ENCODE results near the gene CDC40.

The CDC40 gene

DNA sequence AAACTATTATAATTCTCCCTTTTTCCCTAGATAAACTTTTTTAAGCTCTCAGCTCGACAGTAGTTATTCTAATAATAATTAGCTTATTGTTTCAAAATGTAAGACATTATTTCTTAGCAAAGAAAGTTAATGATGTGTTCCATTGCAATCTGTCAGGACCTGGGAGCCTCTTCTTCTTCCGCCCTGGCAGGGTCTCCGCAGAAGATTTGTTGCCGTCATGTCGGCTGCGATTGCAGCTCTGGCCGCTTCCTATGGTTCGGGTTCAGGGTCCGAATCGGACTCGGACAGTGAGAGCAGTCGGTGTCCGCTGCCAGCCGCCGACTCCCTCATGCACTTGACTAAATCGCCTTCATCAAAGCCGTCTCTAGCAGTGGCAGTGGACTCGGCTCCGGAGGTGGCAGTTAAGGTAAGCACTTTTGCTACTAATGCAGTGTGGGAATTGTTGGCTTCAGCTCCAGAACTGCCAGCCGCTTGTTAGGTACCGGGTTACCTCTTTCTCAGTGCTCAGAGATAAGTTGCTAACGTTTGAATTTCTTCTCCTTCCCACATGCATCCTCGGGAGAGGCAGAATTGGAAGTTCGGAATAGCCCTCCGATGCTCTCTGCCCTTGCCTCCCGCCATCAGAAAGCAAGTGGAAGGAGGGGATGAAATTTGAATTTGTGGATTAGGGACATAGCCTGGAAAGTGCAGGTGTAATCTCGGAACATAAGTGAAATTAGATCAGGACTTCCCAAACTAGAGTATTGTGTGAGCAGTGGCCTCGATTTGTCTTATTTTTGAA is at the start of gene CDC40:
TSS of gene CDC40 (plus strand) at position 200 of the 781 bp plus-strand sequence. CDS start at position 218, 18 bp downstream.
- no peak for DNase-seq (ENCODE audit: low spot score)

DNA sequence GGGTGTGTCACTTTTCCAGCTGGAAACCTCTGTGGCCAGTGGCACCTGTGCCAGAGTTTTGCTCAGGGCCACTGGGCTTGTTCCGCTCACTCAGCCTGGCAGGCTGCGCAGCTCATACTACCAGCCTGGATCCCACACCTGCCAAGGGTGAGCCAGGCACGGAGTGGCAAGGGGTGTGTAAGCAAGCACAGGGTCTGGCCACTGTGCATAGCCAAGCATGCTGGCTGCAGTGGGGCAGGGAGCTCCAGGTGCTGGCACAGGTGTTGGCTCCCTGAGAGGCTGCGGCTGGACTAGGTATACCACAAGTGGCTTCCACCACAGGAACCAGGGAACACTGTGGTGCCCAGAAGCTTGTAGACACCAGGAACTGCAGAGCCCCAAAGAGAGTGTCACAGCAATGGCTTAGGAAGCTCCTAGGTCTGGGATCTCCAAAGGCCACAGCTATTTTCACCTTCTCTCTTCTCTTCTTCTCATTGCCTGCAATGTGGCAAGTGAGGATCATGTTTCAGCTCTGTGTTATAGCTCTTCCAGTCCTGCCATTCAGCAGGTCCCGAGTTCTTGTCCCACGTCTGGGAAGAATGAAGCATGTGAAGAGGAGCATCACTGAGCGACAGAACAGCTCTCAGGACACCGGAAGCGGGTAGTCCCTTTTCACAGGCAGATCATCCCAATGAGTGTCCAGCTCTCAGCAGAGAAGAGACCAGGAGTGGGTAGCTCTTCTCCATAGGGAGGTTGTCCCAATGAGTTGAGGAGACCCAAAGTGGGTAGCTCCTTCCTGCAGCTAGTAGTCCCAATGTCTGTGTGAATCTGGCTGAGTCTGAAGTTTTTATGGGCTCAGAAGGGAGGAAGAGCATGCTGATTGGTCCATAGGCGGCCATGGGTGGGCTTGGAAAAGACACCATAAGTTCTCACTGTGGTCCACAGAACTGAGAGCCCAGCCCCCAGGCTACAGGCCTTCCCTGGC is 42.0 kb upstream of the CDC40 start:
- no peak for DNase-seq (ENCODE audit: low spot score)

DNA sequence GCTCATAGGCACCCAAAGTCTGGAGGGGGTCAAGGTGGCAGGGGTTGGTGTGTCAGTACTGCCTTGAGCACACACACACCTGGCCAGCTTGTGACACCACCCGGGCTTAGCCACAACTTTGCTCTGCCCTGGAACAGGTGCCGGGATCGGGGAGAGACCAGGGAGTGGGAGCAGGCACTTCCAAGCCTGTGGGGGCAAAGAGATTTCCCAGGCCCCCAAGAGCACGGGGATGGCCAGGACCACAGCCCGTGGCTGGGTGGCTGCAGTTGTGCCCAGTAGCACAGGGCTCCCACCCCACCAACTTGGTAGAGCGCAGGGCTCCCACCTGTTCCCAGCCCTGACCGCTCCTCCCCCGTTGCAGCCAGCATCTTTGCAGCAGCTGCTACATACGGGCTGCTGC is 41.2 kb upstream of the CDC40 start:
- DNase-seq (ENCODE audit: low spot score): no peak

DNA sequence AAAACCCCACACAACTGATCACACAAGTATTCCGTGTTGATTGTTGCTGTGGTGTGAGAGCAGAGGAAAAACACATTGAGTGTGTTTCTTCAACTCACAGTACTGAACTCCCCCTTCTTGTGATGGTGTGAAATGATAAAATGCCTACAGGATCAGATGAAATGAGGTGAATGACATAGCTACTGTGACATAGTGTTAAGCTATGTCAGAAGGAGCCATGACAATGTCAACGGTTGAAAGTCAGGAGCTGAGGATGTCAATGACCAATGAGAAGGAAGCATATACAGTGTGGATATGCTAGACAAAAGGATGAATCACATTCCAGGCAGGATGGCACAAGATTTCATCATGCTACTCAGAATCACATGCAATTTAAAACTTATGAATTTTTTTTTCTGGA is 39.6 kb upstream of the CDC40 start:
- DNase-seq (ENCODE audit: low spot score): no peak

DNA sequence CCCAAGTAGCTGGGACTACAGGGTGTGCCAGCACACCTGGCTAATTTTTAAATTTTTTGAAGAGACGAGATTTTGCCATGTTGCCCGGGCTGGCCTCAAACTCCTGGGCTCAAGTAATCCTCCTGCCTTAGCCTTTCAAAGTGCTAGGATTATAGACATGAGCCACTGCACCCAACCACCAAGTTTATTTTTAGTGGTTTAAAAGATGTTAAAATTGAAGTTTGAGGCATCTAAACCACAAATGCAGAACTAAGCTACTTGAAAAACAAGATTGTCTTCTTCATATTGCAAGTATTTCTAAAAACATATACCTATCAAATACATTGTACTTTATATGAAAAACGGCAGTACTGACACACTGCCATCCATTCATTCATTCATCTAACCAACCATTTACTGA is 32.4 kb upstream of the CDC40 start:
- no peak for DNase-seq (ENCODE audit: low spot score)

DNA sequence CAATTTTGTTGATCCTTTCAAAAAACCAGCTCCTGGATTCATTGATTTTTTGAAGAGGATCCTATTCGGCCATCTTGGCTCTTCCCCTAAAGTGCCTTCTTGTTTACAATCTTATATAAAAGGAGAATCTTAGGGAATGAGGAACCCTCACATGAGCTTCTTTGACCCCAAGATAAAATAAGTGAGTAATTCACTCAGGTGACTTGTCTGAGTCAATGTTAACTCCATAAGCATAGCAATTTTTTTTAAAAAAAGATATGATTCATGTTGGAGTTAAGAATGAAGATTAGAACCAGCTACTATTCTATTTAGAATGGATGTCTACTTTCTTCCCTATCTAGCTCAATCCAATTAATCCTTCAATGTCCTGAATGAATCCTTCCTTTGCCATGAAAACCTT is 21.7 kb upstream of the CDC40 start:
- no peak for DNase-seq (ENCODE audit: low spot score)

DNA sequence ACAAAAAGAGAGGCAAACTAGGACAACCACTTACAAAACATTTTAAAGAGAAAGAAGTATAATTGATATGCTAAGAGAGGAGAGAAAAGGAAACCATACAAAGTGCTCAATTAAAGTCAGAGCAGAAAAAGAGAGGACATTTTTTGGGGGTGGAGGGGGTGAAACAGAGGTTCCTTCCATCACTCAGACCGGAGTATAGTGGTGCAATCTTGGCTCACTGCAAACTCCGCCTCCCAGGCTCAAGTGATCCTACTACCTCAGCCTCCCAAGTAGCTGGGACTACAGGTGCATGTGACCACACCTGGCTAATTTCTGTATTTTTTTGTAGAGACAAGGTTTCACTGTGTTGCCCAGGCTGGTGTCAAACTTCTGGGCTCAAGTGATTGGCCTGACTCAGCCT is 10.1 kb upstream of the CDC40 start:
- no peak for DNase-seq (ENCODE audit: low spot score)

DNA sequence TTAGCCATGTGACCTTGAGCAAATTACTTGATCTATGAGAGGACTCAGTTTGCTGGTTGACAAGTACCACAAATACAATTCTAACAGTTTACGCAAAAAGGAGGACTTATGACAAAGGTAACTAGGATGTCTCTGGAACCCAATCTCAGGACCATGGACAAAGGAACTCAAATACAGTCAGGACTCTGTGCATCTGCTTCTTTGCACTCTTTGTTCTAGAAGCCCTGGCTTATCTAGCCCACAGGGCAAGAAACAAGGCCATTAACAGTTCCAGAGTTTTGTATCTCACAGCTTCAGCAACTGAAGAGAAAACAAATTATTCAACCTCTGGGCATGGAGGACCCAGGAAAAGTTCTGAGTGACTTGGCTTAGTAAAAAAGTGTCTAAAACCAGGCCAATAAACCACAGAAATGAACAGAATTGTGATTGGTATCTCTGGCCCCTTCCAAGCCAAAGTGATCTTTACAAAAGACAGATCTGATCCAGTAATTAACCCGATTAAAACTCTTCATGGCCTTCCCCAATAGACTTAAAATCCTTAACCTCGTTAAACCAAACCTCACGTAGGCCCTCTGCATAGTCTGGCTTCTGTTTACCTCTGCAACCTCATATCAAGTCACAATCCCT is 6.6 kb upstream of the CDC40 start:
- DNase-seq (ENCODE audit: low spot score): peak; percentile 41

DNA sequence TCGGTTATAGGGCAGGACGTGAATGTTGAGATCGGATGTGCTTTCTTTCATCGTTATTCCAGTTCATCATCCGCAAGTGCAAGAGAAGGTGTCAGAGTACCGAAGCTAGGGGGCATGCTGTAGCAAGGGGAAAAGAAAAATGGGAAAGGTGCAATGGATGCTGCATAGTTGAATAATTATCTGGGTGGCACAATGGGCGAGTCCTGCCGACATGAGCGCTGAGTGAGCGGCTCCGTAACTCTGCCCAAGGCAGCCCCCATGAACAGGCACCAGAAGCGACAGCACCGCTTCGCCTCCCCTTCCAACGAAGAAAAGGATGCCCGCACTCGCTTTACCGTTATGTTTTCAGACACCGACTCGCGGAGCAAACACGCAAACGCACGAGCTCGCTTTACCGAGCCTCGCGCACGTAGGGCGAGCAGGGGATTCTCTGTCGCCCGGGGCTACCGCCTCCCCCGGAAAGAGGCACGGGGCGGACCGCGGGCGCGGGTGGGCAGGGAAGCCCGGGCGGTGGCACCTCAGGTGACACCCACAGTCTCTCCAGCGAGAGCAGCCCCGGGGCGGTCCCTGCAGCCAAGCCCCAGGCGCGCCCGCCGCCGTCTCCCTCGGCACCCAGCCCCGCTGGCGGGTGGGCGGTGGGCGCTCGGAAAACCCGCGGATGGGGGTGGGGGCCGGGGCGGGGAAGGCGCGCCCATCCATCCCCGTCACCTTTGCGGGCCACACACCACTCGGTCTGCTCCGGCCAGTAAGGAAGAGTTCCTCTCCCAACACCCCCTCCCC is 1.4 kb upstream of the CDC40 start:
- peak; percentile 15 for DNase-seq (ENCODE audit: low spot score)

DNA sequence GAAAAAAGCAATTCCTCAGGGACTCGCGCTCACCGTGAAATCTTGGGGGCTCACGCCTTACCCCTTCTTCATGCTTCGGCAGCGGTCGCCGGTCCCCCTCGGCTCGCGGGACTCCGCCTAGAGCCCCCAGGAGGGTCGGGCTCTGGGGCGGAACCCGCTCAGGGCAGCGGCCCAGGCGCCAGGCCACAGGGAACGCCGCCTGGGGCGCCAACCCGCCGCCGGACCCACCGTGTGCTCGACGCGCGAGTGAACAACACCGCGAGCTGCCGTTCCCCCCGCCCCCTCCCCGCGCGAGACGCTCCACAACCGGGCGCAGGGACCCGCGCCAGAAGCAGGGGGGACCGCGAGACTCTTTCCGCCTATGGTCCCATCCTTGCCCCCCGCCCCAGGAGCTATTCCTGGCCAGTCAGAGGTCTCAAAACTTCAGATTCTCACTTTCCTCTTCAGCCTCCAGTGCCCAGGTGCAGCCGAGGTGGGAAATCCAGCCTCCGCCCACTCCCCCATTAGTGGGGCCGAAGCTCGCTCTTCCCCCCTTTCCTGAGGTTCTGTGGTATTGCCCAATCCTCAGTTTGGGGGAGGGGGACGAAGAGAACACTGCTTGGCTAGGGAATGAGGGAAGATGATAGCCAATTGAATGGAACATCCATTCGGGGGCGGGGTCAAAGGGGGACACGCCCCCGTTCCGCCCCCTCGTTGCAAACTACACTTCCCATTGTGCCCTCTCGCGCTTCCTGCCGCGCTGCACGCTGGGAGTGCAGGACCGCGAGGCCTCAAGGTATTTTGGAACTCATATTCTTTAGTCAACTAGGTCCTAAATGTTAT is 610 bp upstream of the CDC40 start, which contains the start of gene WASF1:
TSS of gene WASF1 (minus strand) at position 265 of the 822 bp plus-strand sequence. CDS start 52,069 bp downstream, outside the sequence.
- peak; percentile 91 for DNase-seq (ENCODE audit: low spot score)

DNA sequence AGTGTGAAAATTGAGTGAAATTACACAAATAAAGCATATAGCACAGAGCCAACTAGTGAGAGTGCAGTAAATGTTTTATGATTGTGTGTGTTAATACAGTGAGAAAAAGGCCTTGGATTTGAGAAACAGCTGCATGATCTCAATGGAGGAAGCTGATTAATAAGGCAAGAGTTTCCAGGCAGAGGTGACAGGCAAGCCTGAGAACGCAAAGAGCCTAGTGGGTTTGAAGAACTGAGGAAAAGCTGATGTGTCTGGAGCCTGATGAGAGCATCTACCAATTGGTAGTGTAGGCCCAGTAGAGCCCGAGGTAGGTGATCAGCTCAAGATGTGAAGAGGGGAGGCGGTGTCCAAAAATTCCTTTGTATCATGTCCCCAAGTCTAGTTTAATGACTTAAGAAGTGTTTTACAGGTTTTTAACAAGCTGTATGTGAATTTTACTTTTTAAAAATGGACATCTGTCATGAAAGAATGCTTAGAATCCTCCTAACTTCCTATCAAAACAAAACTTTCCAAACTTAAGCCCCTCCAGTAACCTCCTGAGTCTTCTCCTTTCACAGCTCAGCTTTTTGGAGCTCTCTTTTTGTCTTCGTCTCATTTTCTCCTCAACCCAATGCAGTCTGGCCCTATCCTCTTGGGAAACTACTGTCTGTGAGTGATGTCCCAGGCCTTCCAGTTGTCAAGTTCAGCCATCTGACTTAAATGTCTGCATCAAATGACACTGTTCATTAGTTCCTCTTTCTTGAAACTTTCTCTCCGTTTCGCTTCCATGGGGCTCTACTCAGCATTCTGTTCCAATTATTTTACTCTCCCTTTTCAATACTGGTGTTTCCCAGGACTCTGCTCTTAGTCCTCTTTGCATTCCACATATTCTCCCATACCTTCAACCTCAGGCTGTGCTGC is 1.2 kb downstream of the CDC40 start:
- DNase-seq (ENCODE audit: low spot score): no peak

DNA sequence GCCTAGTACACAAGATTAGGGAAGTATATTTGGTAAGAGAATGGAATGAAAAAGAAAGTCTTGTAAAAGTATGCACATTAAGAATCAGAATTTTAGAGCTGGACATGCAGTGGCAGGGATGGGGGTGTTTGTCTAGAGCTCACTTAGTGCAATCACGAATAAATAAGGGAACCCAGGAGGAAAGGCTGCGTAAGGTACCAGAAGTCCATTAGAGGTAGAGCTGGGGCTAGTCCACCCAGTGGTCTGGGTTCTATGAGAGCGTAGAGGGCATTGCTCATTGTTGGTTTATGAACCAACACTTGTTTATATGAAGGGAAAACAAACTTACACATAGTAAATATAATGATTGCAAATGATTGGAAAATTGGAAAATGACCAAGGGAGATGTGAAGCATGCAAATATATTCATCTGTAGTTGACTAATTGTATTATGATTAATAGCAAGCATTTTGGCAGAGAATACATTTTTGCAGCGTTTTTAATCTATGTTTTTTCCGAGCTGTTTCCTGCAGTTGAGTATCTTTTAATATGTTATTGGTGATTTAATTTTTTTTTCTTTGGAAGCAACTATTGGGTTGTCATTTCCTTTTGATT is 3.2 kb downstream of the CDC40 start:
- DNase-seq (ENCODE audit: low spot score): no peak

DNA sequence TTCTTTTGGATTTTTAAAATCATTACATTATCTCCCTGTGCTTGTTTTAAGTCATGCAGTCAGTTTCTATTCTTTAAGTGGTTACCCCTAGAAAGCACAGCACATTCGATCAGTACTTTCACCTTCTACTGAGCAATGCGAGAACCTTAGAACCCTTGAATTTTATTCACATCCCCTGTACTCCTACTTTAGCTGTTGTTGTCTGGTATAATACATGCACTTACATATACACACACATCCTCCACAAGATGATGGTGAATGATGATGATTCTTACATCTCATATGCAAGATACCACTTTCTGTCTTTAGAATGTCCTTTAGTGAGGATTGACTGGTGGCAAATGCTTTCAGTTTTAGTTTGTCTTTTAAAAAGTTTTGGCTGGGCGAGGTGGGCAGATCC is 5.7 kb downstream of the CDC40 start:
- no peak for DNase-seq (ENCODE audit: low spot score)

DNA sequence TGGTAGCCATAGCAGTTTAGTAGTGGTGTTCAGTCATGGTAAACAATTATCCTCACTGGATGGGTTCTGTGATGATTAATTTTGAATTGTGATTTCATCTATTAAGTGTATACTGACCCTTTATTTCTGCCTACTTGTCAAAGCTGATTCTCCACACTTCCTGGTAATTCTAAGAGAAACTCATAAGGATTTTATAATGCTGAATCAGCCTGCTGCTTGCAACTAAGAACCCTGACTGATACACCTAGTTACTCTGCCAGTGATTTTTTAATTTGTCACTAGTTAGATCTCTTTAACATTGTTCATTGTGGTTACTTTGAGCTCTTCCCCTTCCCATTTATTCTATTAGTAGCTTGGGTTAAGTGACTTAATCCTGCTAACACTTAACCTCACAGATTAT is 8.6 kb downstream of the CDC40 start:
- no peak for DNase-seq (ENCODE audit: low spot score)

DNA sequence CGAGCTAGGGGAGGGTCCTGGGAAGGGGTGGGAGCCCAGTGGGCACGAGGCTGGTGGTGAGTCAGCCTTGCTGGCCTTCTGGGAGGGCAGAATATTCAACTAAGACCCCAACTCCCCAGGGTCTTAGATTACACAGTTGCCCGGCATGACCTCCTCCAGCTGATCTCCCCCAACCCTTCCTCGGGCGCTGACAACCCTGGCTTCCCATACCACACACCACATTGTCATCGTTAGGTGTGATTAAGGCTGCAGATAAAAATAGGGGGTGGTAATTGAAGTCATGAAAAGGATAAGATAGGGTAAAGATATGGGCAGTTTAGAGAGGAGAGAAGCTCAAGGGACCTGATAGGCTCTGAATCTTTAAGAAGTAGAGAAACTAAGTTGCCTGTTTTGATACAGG is 10.5 kb downstream of the CDC40 start:
- no peak for DNase-seq (ENCODE audit: low spot score)

DNA sequence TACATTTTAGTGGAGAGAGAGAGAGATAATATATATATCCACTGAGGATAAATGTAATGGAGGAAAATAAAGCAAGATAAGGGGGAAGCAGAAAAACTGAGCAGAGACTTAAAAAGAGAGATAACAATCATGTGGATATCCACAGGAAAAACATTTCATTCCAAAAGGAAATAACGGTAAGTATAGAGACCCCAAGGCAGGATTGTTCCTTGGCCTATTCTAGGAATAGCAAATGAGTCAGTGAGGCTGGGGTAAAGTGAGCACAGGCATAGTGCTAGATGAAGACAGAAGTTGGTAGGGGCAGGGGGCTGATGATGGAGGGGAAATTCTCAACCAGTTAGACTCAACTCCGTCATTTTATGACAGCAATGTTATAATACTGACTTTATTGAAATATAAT is 11.2 kb downstream of the CDC40 start:
- DNase-seq (ENCODE audit: low spot score): no peak

DNA sequence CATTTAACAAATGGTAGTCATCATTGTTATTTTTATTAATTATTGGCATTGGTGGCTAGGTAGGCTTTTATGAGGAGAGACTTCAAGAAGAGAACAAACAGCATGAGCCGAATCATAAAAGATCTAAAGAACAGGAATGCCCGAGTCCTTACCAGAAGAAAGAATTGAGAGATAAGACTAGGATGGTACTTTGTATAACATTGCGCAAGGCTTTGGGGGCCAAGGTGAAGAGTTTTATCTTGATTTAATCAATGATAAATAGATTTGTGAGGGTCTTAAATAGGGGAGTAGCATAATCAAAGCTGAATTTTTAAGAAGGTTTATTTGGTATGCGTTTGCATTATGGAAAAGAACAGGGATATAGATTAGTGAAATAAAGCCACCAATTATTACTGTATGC is 15.4 kb downstream of the CDC40 start:
- no peak for DNase-seq (ENCODE audit: low spot score)

DNA sequence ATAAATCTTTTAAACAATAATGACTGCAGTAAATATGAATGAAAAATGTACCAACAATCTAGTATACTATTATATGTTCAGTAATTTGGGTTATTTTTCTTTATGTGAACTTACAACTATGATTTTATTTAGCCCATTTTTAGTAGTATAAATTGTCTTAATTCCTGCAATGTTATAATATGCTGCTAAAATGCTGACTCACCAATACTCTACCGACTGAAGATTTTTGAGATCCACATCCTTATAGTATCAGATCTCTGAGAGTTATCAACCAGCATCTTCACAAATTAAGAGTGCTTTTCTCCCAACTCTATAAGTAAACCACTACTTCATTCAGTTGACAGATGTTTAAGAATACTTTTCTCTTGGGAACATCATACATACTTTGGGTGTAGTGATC is 16.6 kb downstream of the CDC40 start:
- no peak for DNase-seq (ENCODE audit: low spot score)

DNA sequence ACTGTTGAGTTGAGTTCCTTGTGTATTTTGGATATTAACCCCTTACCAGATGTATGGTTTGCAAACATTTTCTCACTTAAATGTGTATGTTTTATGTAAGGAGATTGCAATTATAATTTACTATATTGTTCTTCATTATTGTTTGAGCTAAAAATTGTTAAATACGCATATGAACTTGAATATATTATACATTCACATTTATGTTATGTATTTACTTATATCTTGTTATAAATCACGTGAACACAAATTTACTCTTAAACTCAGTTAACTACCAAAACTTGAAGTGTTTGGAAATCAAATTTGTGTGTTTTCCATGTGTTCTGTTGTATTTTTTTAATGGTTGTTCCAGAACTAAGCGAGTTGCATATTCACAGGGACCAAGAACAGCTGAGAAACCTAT is 18.3 kb downstream of the CDC40 start:
- DNase-seq (ENCODE audit: low spot score): no peak
